Measurements from ENCODE around the gene SIK3.
"Not testable (repeated sequence)": the region's sequence is repeated elsewhere in the genome, so short reads cannot be mapped to it uniquely, and the experiment has no call there.

Gene SIK3

GRCh38 chr11:117042689-117043088, 55.5 kb downstream of the SIK3 start:
- H3K27me3 ChIP-seq (ENCODE audit: control insufficient read depth, insufficient read depth, low read length), result no peaks in the 10 kb centered on the region
- H3K9ac ChIP-seq (ENCODE audit: low read depth, low read length), result no peak overlapping the region
- no peak overlapping the region for H3K27ac ChIP-seq (ENCODE audit: low read depth, low read length)

GRCh38 chr11:117039900-117040299, 58.3 kb downstream of the SIK3 start:
- Histone ChIP-seq H3K9me3 (ENCODE audit: control insufficient read depth, insufficient read depth, low read length) (no peaks in the 10 kb centered on the region), H3K27me3 (ENCODE audit: control insufficient read depth, insufficient read depth, low read length) (no peaks in the 10 kb centered on the region), H3K4me3 (ENCODE audit: low read depth, low read length) (no peak overlapping the region), H3K4me1 (ENCODE audit: control insufficient read depth, insufficient read depth, low read length) (peaks cover 12% of the 10 kb centered on the region), H3K27ac (ENCODE audit: low read depth, low read length) (no peak overlapping the region), H3K36me3 (ENCODE audit: control insufficient read depth, insufficient read depth, low read length) (no peaks in the 10 kb centered on the region), H3K9ac (ENCODE audit: low read depth, low read length) (no peak overlapping the region)

More at GRCh38 chr11:117042689-117043088, 55.5 kb downstream of the SIK3 start:
- H3K4me3 ChIP-seq (ENCODE audit: low read depth, low read length), result no peak overlapping the region
- H3K4me1 ChIP-seq (ENCODE audit: control insufficient read depth, insufficient read depth, low read length), result peaks cover 7% of the 10 kb centered on the region
- H3K36me3 ChIP-seq (ENCODE audit: control insufficient read depth, insufficient read depth, low read length), result no peaks in the 10 kb centered on the region
- H3K9me3 ChIP-seq (ENCODE audit: control insufficient read depth, insufficient read depth, low read length), result no peaks in the 10 kb centered on the region

- H3K27me3 ChIP-seq (ENCODE audit: control insufficient read depth, insufficient read depth, low read length), result no peaks in the 10 kb centered on the region
- no peak overlapping the region for H3K9ac ChIP-seq (ENCODE audit: low read depth, low read length)
- H3K4me1 ChIP-seq (ENCODE audit: control insufficient read depth, insufficient read depth, low read length), result peaks cover 12% of the 10 kb centered on the region
- H3K36me3 ChIP-seq (ENCODE audit: control insufficient read depth, insufficient read depth, low read length), result no peaks in the 10 kb centered on the region
- H3K4me3 ChIP-seq (ENCODE audit: low read depth, low read length), result no peak overlapping the region
- H3K27ac ChIP-seq (ENCODE audit: low read depth, low read length), result no peak overlapping the region
- no peaks in the 10 kb centered on the region for H3K9me3 ChIP-seq (ENCODE audit: control insufficient read depth, insufficient read depth, low read length)
These were observed 59.0 kb downstream of the SIK3 start for GRCh38 chr11:117039270-117039669.

GRCh38 chr11:117037975-117038350, 60.3 kb downstream of the SIK3 start:
- Histone ChIP-seq H3K27me3 (ENCODE audit: control insufficient read depth, insufficient read depth, low read length) (no peaks in the 10 kb centered on the region), H3K27ac (ENCODE audit: low read depth, low read length) (no peak overlapping the region), H3K9ac (ENCODE audit: low read depth, low read length) (no peak overlapping the region), H3K4me1 (ENCODE audit: control insufficient read depth, insufficient read depth, low read length) (peaks cover 12% of the 10 kb centered on the region), H3K4me3 (ENCODE audit: low read depth, low read length) (no peak overlapping the region), H3K9me3 (ENCODE audit: control insufficient read depth, insufficient read depth, low read length) (no peaks in the 10 kb centered on the region), H3K36me3 (ENCODE audit: control insufficient read depth, insufficient read depth, low read length) (no peaks in the 10 kb centered on the region)

GRCh38 chr11:117037279-117037974, 60.8 kb downstream of the SIK3 start:
- Histone ChIP-seq H3K27ac (ENCODE audit: low read depth, low read length) (peak overlapping the region; percentile 0), H3K9ac (ENCODE audit: low read depth, low read length) (no peak overlapping the region), H3K9me3 (ENCODE audit: control insufficient read depth, insufficient read depth, low read length) (no peaks in the 10 kb centered on the region), H3K4me1 (ENCODE audit: control insufficient read depth, insufficient read depth, low read length) (peaks cover 12% of the 10 kb centered on the region), H3K27me3 (ENCODE audit: control insufficient read depth, insufficient read depth, low read length) (no peaks in the 10 kb centered on the region), H3K36me3 (ENCODE audit: control insufficient read depth, insufficient read depth, low read length) (no peaks in the 10 kb centered on the region), H3K4me3 (ENCODE audit: low read depth, low read length) (no peak overlapping the region)

- H3K4me1 ChIP-seq (ENCODE audit: control insufficient read depth, insufficient read depth, low read length), result peaks cover 6% of the 10 kb centered on the region
- no peaks in the 10 kb centered on the region for H3K9me3 ChIP-seq (ENCODE audit: control insufficient read depth, insufficient read depth, low read length)
- no peaks in the 10 kb centered on the region for H3K27me3 ChIP-seq (ENCODE audit: control insufficient read depth, insufficient read depth, low read length)
- H3K4me3 ChIP-seq (ENCODE audit: low read depth, low read length), result no peak overlapping the region
- no peaks in the 10 kb centered on the region for H3K36me3 ChIP-seq (ENCODE audit: control insufficient read depth, insufficient read depth, low read length)
- H3K9ac ChIP-seq (ENCODE audit: low read depth, low read length), result no peak overlapping the region
- no peak overlapping the region for H3K27ac ChIP-seq (ENCODE audit: low read depth, low read length)
These were observed 63.3 kb downstream of the SIK3 start for GRCh38 chr11:117034901-117035300.

- H3K9me3 ChIP-seq (ENCODE audit: control insufficient read depth, insufficient read depth, low read length), result no peaks in the 10 kb centered on the region
- H3K9ac ChIP-seq (ENCODE audit: low read depth, low read length), result no peak overlapping the region
- no peak overlapping the region for H3K4me3 ChIP-seq (ENCODE audit: low read depth, low read length)
- H3K27ac ChIP-seq (ENCODE audit: low read depth, low read length), result no peak overlapping the region
- no peaks in the 10 kb centered on the region for H3K27me3 ChIP-seq (ENCODE audit: control insufficient read depth, insufficient read depth, low read length)
- no peaks in the 10 kb centered on the region for H3K4me1 ChIP-seq (ENCODE audit: control insufficient read depth, insufficient read depth, low read length)
- H3K36me3 ChIP-seq (ENCODE audit: control insufficient read depth, insufficient read depth, low read length), result no peaks in the 10 kb centered on the region
These were observed 71.5 kb downstream of the SIK3 start for GRCh38 chr11:117026593-117027330.

- H3K9me3 ChIP-seq (ENCODE audit: control insufficient read depth, insufficient read depth, low read length); H3K27me3 ChIP-seq (ENCODE audit: control insufficient read depth, insufficient read depth, low read length); H3K27ac ChIP-seq (ENCODE audit: low read depth, low read length); H3K4me1 ChIP-seq (ENCODE audit: control insufficient read depth, insufficient read depth, low read length); H3K36me3 ChIP-seq (ENCODE audit: control insufficient read depth, insufficient read depth, low read length); H3K9ac ChIP-seq (ENCODE audit: low read depth, low read length); H3K4me3 ChIP-seq (ENCODE audit: low read depth, low read length): not testable (repeated sequence)
These were observed 74.5 kb downstream of the SIK3 start for GRCh38 chr11:117023707-117024106.

- Histone ChIP-seq H3K27ac (ENCODE audit: low read depth, low read length) (no peak overlapping the region), H3K9ac (ENCODE audit: low read depth, low read length) (no peak overlapping the region), H3K4me1 (ENCODE audit: control insufficient read depth, insufficient read depth, low read length) (no peaks in the 10 kb centered on the region), H3K9me3 (ENCODE audit: control insufficient read depth, insufficient read depth, low read length) (no peaks in the 10 kb centered on the region), H3K27me3 (ENCODE audit: control insufficient read depth, insufficient read depth, low read length) (no peaks in the 10 kb centered on the region), H3K36me3 (ENCODE audit: control insufficient read depth, insufficient read depth, low read length) (no peaks in the 10 kb centered on the region), H3K4me3 (ENCODE audit: low read depth, low read length) (no peak overlapping the region)
These were observed 75.0 kb downstream of the SIK3 start for GRCh38 chr11:117023178-117023577.

GRCh38 chr11:117022526-117022925, 75.7 kb downstream of the SIK3 start:
- no peaks in the 10 kb centered on the region for H3K4me1 ChIP-seq (ENCODE audit: control insufficient read depth, insufficient read depth, low read length)
- no peaks in the 10 kb centered on the region for H3K9me3 ChIP-seq (ENCODE audit: control insufficient read depth, insufficient read depth, low read length)
- no peaks in the 10 kb centered on the region for H3K36me3 ChIP-seq (ENCODE audit: control insufficient read depth, insufficient read depth, low read length)
- H3K27ac ChIP-seq (ENCODE audit: low read depth, low read length), result no peak overlapping the region
- no peak overlapping the region for H3K4me3 ChIP-seq (ENCODE audit: low read depth, low read length)
- no peak overlapping the region for H3K9ac ChIP-seq (ENCODE audit: low read depth, low read length)
- H3K27me3 ChIP-seq (ENCODE audit: control insufficient read depth, insufficient read depth, low read length), result no peaks in the 10 kb centered on the region

GRCh38 chr11:117020869-117021564, 77.2 kb downstream of the SIK3 start:
- H3K27ac ChIP-seq (ENCODE audit: low read depth, low read length), result peak overlapping the region; percentile 1
- H3K9me3 ChIP-seq (ENCODE audit: control insufficient read depth, insufficient read depth, low read length), result no peaks in the 10 kb centered on the region
- no peak overlapping the region for H3K9ac ChIP-seq (ENCODE audit: low read depth, low read length)
- H3K27me3 ChIP-seq (ENCODE audit: control insufficient read depth, insufficient read depth, low read length), result no peaks in the 10 kb centered on the region
- no peak overlapping the region for H3K4me3 ChIP-seq (ENCODE audit: low read depth, low read length)
- no peaks in the 10 kb centered on the region for H3K36me3 ChIP-seq (ENCODE audit: control insufficient read depth, insufficient read depth, low read length)
- H3K4me1 ChIP-seq (ENCODE audit: control insufficient read depth, insufficient read depth, low read length), result no peaks in the 10 kb centered on the region
